Hematopoietic multipotent progenitor cell treated with erythropoietin and hydrocortisone succinate and interleukin-3 and kit ligand, for 15 days (in vitro differentiated cells): ENCODE measurements around the gene FGF12.

Experiments used
- DNase-seq: peaks from one replicate; pipeline ENCODE4 v3.0.0-alpha.2; 2015; ENCODE audit warnings: low spot score

Gene FGF12

GRCh38 chr3:192339214-192339613 is 388.1 kb downstream of the FGF12 start:
- no peak for DNase-seq

DNA sequence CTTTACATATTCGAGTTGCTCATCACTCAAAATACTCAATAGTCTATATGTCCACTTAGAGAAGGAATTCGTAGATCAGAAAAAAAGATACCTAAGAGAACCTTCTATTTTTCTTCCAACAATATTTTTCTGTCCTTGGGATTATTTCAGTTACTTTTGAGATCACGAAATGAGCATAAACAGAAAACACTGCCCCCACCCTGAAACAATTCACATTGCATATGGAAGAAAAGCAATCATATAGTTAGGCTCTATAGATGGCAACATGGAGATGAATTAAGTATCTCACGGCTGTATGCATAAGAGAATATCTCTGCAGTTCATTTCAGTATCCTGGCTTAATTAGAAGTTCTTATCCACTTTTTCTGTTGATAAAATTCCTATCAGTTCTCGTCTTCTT is 391.1 kb downstream of the FGF12 start:
- DNase-seq = no peak

GRCh38 chr3:192332386-192333291 is 394.7 kb downstream of the FGF12 start:
- no peak for DNase-seq

DNA sequence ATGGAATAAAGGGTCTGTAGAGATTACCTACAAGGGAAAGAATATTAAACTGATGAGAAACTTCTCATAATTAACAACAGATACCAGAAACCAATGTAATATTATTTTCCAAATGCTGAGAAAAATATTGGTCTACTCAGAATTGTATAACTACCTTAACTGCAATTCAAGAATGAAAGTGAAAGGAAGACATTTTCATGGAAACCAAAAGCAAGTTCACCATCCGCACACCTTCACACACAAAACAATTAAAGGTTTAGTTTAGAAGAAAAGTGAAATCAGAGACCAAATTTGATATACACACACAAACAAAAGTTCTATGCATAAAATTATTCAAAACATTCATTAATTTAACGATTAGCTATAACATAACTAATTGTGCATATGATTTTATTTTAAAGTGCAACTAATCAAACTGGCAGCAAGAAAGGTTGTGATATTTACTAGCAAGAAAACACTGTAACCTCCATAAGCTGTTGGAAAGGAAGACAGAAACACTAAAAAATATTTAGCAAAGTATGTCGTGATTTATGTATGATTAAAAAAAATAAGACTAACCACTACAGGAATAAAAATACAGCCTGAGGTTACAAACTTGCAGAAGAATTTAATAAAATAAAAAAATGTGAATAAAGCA is 395.5 kb downstream of the FGF12 start:
- DNase-seq = no peak

GRCh38 chr3:192326656-192327055 is 400.7 kb downstream of the FGF12 start:
- no peak for DNase-seq

- DNase-seq = no peak
These were observed 409.8 kb downstream of the FGF12 start for GRCh38 chr3:192317564-192317963.

DNA sequence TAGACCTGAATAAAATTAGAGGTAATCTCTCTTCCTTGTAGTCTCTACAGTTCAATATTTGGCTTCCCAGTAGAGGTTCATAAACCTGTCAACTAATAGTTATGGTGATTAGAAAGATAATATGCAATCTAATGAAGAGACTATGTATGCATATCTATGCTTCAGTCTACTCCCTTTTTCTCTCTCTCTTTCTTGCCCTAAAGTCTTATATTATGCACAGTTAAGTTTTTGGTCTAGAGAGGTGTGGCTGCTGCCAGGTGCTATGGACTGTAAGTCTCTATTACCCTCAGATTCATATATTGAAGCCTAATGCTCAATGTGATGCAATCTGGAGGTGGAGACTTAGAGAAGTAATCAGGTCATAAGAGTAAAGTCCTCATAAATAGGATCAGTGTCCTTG is 413.7 kb downstream of the FGF12 start:
- no peak for DNase-seq

GRCh38 chr3:192307631-192308030 is 419.7 kb downstream of the FGF12 start:
- DNase-seq = no peak

GRCh38 chr3:192303235-192303634 is 424.1 kb downstream of the FGF12 start:
- no peak for DNase-seq

- no peak for DNase-seq
These were observed 424.6 kb downstream of the FGF12 start for GRCh38 chr3:192302721-192303120.

DNA sequence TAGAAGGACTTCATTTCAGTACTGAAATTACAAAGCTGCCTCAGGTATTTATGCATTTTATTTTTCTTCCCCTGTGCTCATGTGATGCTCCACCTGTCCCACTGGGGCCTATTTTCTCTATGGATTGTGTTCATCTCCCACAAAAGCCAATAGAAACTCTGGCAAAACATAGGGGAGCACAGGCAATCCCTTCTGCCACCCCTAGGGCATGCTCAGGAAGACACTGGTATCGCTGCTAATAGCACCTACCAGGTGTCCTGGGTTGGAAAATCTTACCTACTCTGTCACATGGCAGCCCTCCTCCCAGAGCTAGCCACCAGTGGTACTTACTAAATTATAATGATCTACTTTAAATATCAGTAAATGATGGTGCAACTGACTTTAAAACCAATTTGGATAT is 427.4 kb downstream of the FGF12 start:
- no peak for DNase-seq

DNA sequence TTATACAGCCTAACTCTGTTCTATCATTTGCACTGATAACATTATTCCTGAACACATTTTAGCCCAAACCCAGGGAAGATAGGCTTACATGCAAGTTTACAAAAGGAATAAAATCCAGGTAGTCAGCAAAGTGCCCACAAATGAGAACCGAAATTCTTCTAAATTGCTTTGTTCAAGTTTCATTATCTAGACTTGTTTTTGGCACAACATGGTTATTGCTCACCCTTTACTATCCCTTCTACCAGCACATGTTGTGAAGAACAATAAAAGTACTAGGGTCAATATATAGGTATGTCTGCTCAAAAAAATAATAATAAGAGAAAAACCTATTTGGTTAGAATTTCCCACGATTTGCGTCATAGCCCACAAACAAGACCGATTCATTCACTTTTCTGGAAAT is 430.5 kb downstream of the FGF12 start:
- DNase-seq = no peak

GRCh38 chr3:192284443-192285072 is 442.8 kb downstream of the FGF12 start:
- DNase-seq = no peak

GRCh38 chr3:192281207-192281880 is 446.0 kb downstream of the FGF12 start:
- no peak for DNase-seq

DNA sequence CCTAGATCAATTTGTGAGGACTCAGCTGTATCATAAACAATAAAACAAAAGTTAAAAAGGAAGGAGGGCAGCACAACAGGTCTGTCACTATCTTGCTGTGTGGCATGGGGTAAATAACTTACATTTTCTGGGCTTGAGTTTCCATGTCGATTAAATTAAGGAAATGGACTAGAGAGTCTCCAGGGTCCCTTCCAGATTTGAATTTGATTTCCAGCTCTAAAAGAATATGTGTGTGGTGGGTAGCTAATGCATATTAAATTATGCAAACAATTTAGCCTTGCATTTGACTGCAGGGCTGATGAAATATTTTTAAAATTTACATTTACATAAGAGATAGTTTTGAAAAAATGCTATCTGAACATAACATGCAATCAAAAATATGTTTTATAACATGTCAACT is 447.7 kb downstream of the FGF12 start:
- no peak for DNase-seq

DNA sequence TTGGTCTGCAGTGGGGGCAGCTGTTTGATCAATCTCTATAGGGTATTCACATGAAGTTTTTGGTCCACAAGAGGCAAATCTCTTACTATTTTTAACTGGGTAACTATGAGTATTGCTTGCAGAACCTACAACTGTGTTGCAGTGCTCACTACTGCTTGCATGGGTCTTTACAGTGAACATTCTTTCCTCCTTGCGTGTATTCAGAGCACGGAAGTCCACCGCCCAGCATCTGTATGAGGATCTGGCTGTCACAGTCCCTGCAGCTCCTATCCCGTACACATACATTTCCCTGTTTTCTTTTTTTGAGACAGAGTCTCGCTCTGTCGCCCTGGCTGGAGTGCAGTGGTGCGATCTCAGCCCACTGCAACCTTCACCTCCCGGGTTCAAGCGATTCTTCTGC is 449.9 kb downstream of the FGF12 start:
- DNase-seq = no peak

DNA sequence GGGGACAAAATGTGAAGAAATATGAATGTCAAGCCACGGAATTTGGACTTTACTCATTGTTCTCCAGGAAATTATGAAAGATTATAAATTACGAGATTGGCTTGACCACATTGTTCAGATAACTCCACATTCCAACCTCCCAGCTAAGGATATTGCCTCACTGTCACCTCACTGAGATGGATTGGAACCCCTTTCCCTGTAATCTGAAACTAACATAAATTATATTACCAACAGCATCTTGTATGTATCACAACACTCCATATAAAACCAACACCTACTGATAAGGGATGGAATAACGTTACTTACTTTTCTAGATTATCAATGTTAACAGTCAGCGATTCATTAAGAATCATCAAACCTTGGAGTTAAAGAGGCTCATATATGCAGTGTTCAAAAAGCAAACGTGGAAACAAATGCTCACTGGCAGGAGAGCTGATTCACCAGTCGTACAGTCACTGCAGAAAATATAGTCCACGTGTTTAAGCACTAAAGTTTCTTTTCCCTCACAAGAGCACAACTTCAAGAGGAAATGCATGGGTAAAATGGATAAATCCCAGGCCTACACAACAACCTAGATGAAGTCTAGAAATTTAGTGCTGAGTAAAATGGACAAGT is 451.5 kb downstream of the FGF12 start:
- no peak for DNase-seq

DNA sequence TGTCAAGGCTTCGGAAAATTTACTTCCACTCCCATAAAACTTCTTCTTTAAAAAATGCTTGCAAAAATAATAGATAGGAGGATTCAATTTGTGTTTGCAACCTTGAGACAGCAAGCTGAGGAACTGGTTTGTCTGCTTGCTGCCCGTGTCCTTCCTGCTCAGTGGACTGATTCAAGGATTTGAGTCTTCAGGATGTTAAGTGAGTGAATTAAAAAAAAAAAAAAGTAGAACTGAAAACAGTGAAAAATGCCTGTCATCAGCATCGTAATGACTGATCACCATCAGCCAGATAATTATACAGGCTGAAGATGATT is 453.7 kb downstream of the FGF12 start:
- no peak for DNase-seq

GRCh38 chr3:192273001-192273696 is 454.2 kb downstream of the FGF12 start:
- DNase-seq = no peak

- no peak for DNase-seq
These were observed 465.3 kb downstream of the FGF12 start for GRCh38 chr3:192262001-192262400.

GRCh38 chr3:192261135-192261534 is 466.2 kb downstream of the FGF12 start:
- no peak for DNase-seq
